22Rv1 (cell line): ENCODE results near the gene MGAT5B.

Experiments used
- CTCF ChIP-seq: fragments of 450-650 bp; IDR thresholded peaks from 2 replicates; pipeline ENCODE4 v1.5.1; 2017; ENCODE audit warnings: mild to moderate bottlenecking
- ZFX ChIP-seq: fragments of 450-650 bp; IDR thresholded peaks from 2 replicates; pipeline ENCODE4 v1.6.1; 2017; ENCODE audit warnings: antibody characterized with exemption, borderline replicate concordance

- TF ChIP-seq CTCF = no peak
- no peak for TF ChIP-seq ZFX
Observed at GRCh38 chr17:76901542-76902197, 33.5 kb downstream of the MGAT5B start.
